ENCODE data around the gene NELFE. TPM values are rescaled to one million over a fixed set of nuclear protein-coding genes. Genes with fewer than 3 reads are reported as not detected.

Gene NELFE
- total RNA-seq, 4 donors from 2014 or later, result 30.3 to 73.0 (median 51.4) TPM

DNA sequence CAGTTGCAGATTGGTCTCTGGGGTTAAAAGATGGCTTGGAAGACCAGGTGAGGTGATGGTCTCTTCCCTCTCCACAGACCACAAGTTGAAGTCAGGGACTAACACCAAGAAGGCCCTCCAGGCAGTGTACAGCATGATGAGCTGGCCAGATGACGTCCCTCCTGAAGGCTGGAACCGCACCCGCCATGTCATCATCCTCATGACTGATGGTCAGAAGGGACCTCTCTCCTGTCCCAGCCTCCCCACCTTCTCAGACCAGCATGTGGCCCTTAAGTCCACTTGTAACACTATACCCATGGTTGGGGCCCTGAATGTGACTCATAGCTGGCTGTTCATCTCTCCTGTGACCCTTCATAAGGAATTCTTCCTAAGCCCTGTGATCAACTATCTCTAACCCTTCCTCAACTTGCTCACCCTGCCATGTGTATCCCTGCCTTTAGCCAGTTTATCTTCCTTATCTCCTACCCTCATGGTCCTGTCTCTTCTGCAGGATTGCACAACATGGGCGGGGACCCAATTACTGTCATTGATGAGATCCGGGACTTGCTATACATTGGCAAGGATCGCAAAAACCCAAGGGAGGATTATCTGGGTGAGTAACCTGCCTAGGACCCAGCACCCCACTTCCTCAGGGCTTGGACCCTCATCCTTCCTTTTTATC is 9.9 kb downstream of the NELFE start:
- H3K4me3 ChIP-seq, result no peak overlapping the region
- H3K27ac ChIP-seq, result no peak overlapping the region
- H3K9me3 ChIP-seq, result no peaks in the 10 kb centered on the region
- TF ChIP-seq POLR2A (IDR thresholded peaks at IDR 0.05), result no peak
- TF ChIP-seq, protein P1, sequence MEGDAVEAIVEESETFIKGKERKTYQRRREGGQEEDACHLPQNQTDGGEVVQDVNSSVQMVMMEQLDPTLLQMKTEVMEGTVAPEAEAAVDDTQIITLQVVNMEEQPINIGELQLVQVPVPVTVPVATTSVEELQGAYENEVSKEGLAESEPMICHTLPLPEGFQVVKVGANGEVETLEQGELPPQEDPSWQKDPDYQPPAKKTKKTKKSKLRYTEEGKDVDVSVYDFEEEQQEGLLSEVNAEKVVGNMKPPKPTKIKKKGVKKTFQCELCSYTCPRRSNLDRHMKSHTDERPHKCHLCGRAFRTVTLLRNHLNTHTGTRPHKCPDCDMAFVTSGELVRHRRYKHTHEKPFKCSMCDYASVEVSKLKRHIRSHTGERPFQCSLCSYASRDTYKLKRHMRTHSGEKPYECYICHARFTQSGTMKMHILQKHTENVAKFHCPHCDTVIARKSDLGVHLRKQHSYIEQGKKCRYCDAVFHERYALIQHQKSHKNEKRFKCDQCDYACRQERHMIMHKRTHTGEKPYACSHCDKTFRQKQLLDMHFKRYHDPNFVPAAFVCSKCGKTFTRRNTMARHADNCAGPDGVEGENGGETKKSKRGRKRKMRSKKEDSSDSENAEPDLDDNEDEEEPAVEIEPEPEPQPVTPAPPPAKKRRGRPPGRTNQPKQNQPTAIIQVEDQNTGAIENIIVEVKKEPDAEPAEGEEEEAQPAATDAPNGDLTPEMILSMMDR (IDR thresholded peaks at IDR 0.05), result no peak
- no peaks in the 10 kb centered on the region for H3K27me3 ChIP-seq
- no peaks in the 10 kb centered on the region for H3K4me1 ChIP-seq
- intact Hi-C loops (cut with DNase I; ENCODE audit: low total_unique reads), result no loop called here
- no peaks in the 10 kb centered on the region for H3K36me3 ChIP-seq
- no peak for DNase-seq

DNA sequence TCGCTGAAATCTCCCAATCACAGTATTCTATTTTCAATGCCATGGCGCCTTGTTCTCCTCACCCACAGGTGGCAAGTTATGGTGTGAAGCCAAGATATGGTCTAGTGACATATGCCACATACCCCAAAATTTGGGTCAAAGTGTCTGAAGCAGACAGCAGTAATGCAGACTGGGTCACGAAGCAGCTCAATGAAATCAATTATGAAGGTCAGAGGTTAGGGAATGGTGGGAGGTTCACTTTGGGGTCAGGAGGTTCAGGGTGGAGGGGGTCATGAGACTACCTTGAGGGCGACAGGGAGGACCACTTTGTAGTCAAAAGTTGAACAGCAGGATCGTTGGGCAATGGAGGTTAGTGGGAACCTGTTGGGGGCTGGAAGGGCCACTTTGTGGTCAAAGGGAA is 10.5 kb downstream of the NELFE start:
- DNase-seq, result no peak
- Histone ChIP-seq H3K36me3 (no peaks in the 10 kb centered on the region), H3K9me3 (no peaks in the 10 kb centered on the region), H3K4me3 (no peak overlapping the region), H3K4me1 (no peaks in the 10 kb centered on the region), H3K27me3 (no peaks in the 10 kb centered on the region), H3K27ac (no peak overlapping the region)
- intact Hi-C loops (cut with DNase I; ENCODE audit: low total_unique reads), result no loop called here
- TF ChIP-seq, protein P1 (IDR thresholded peaks at IDR 0.05), result no peak

DNA sequence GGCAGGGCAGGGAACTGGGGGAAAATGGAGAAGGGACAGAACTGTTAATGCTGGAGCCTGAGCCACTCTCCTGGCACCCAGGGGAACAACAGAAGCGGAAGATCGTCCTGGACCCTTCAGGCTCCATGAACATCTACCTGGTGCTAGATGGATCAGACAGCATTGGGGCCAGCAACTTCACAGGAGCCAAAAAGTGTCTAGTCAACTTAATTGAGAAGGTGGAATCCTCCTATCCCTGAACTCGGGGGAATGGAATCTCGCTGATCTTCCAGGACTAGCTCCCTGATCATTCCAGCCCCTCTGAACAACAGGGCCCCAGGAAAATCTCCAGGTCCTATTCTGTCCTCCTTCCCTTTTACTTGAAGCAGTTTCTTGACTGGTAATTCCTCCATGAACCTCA is 10.9 kb downstream of the NELFE start:
- intact Hi-C loops (cut with DNase I; ENCODE audit: low total_unique reads), result no loop called here
- Histone ChIP-seq H3K4me3 (no peak overlapping the region), H3K9me3 (no peaks in the 10 kb centered on the region), H3K27ac (peak overlapping the region in 1 of 2 donors; percentile 40), H3K36me3 (no peaks in the 10 kb centered on the region), H3K27me3 (no peaks in the 10 kb centered on the region), H3K4me1 (no peaks in the 10 kb centered on the region)
- no peak for DNase-seq
- TF ChIP-seq, protein P1 (IDR thresholded peaks at IDR 0.05), result no peak
- TF ChIP-seq POLR2A (IDR thresholded peaks at IDR 0.05), result no peak

DNA sequence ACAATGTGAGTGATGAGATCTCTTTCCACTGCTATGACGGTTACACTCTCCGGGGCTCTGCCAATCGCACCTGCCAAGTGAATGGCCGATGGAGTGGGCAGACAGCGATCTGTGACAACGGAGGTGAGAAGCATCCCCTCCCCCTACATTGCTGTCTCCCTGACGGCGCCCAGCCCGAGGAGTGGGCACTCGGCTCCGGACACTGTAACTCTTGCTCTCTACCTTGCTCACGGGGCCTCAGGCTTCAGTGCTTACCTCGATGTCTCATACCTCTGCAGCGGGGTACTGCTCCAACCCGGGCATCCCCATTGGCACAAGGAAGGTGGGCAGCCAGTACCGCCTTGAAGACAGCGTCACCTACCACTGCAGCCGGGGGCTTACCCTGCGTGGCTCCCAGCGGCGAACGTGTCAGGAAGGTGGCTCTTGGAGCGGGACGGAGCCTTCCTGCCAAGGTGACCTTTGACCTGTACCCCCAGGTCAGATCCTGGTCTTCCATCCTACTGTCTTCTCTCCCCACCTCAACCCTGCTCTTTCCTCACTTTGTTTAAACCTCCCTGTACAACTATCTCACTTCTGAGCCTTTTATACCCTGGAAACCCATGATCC is 11.6 kb downstream of the NELFE start:
- H3K36me3 ChIP-seq, result no peaks in the 10 kb centered on the region
- no peak for DNase-seq
- TF ChIP-seq, protein P1 (IDR thresholded peaks at IDR 0.05), result no peak
- no peak for TF ChIP-seq POLR2A (IDR thresholded peaks at IDR 0.05)
- no peak overlapping the region for H3K4me3 ChIP-seq
- H3K27me3 ChIP-seq, result no peaks in the 10 kb centered on the region
- no peaks in the 10 kb centered on the region for H3K9me3 ChIP-seq
- peak overlapping the region in 1 of 2 donors; percentile 84 for H3K27ac ChIP-seq
- intact Hi-C loops (cut with DNase I; ENCODE audit: low total_unique reads), result no loop called here
- no peaks in the 10 kb centered on the region for H3K4me1 ChIP-seq

DNA sequence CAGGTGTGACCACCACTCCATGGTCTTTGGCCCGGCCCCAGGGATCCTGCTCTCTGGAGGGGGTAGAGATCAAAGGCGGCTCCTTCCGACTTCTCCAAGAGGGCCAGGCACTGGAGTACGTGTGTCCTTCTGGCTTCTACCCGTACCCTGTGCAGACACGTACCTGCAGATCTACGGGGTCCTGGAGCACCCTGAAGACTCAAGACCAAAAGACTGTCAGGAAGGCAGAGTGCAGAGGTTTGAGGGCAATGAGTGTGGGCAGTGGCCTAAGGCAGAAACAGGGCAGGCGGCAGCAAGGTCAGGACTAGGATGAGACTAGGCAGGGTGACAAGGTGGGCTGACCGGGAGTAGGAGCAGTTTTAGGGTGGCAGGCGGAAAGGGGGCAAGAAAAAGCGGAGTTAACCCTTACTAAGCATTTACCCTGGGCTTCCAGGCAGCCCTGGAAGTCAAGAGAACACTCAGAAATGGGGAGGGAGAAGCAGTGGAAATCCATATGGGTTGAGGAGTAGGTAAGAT is 12.3 kb downstream of the NELFE start:
- H3K27ac ChIP-seq, result peak overlapping the region; percentile 84 to 87
- H3K9me3 ChIP-seq, result no peaks in the 10 kb centered on the region
- H3K4me3 ChIP-seq, result no peak overlapping the region
- TF ChIP-seq POLR2A (IDR thresholded peaks at IDR 0.05), result no peak
- TF ChIP-seq, protein P1 (IDR thresholded peaks at IDR 0.05), result no peak
- H3K36me3 ChIP-seq, result no peaks in the 10 kb centered on the region
- intact Hi-C loops (cut with DNase I; ENCODE audit: low total_unique reads), result no loop called here
- no peak for DNase-seq
- no peaks in the 10 kb centered on the region for H3K4me1 ChIP-seq
- no peaks in the 10 kb centered on the region for H3K27me3 ChIP-seq
